ENCODE measurements around the gene SUSD4. TPM values are rescaled to one million over a fixed set of nuclear protein-coding genes. Genes with fewer than 3 reads are reported as not detected.
"Not testable (repeated sequence)": the region's sequence is repeated elsewhere in the genome, so short reads cannot be mapped to it uniquely, and the experiment has no call there.

Gene SUSD4
- total RNA-seq, 1 donor from 2014 or later, result 0.17 TPM

DNA sequence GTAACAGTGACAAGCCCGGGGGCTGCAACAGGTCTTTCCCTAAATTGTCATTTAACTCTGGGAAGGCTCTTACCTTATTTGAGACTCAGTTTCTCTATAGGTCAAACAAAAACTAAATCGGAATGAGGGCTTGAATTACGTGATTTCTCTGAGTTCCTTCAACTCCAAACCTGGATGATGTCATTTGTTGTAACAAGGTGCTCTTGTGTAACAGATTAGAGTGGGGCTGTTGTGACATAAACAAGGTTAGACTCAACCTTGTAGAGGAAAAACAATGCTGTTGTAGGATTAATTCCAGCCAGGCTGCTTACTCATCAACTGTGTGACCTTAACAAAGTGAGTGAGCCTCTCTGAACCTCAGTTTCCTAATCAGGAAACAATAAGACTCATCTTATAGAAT, 74.4 kb downstream of the SUSD4 start:
- no peak for DNase-seq

DNA sequence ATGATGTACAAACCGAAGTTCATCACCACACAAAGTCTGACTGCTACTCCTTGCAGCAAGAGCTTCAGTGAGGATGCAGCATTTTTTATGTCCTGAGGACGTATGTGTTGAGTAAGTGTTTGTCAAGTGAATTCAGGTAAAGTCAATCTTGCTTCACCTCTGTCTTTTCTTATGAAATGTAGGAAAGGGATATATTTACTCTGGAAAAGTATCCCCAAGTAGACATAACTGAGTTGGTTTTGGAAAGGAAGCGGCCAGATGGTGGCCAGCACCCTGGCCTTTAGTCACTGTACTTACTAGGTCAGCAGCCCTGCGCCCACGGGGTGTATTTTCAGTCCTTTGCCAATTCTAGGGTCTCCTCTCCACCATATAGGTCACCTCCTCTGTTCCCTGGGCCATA, 75.2 kb downstream of the SUSD4 start:
- DNase-seq, result no peak

- no peak for DNase-seq
Measured at GRCh38 chr1:223285452-223285851, 78.5 kb downstream of the SUSD4 start.

DNA sequence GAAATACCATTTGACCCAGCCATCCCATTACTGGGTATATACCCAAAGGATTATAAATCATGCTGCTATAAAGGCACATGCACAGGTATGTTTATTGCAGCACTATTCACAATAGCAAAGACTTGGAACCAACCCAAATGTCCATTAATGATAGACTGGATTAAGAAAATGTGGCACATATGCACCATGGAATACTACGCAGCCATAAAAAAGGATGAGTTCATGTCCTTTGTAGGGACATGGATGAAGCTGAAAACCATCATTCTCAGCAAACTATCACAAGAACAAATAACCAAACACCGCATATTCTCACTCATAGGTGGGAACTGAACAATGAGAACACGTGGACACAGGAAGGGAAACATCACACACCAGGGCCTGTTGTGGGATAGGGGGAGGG, 80.3 kb downstream of the SUSD4 start:
- DNase-seq, result not testable (repeated sequence)

GRCh38 chr1:223278311-223278710, 85.7 kb downstream of the SUSD4 start:
- not testable (repeated sequence) for DNase-seq

GRCh38 chr1:223276029-223276428, 87.9 kb downstream of the SUSD4 start:
- DNase-seq, result no peak

DNA sequence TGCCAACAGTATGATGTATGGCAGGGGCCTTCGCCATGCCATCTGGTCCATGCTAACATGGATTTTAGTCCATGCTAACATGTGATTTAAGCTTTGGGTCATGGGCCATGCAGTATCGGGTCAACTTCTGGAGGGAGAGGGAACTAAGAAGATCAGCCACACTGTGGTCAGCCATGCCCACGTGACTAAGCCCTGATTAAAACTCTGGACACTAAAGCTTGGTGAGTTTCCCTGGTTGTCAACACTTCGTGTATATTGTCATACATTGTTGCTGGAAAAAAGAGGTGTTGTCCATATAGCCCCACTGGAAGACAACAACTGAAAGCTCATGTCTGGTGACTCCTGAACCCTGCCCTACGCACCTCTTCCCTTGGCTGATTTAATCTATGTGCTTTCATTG, 90.5 kb downstream of the SUSD4 start:
- no peak for DNase-seq

GRCh38 chr1:223271085-223271781, 92.7 kb downstream of the SUSD4 start:
- no peak for DNase-seq

- DNase-seq, result no peak
Measured at GRCh38 chr1:223270155-223270554, 93.8 kb downstream of the SUSD4 start.

- no peak for DNase-seq
Measured at GRCh38 chr1:223269006-223269405, 95.0 kb downstream of the SUSD4 start.

DNA sequence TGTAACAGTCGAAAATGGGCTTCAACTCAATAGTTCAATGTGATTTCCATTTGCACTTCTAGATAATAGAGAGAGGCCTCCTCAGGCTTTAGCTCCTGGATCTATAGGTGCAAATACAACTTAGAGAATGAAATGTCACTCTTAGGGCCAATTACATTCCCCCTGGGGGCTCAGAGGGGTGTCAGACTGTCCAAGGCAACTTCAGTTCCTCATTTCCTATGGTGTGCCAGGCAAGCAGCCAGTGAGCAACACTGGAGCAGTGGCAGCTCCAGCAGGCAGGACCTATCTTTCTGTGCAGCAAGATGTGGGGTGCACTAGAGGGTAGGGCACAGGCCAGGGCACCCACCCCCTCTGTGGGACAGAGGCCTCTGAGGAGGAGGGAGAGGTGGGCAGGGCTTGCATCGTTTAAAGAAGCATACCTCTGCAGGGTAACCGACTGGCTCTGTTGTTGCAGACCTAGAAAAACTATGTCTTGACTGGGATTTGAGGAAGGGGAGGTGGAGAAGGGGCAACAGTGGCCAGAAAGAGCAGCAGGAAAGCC, 97.3 kb downstream of the SUSD4 start:
- no peak for DNase-seq

DNA sequence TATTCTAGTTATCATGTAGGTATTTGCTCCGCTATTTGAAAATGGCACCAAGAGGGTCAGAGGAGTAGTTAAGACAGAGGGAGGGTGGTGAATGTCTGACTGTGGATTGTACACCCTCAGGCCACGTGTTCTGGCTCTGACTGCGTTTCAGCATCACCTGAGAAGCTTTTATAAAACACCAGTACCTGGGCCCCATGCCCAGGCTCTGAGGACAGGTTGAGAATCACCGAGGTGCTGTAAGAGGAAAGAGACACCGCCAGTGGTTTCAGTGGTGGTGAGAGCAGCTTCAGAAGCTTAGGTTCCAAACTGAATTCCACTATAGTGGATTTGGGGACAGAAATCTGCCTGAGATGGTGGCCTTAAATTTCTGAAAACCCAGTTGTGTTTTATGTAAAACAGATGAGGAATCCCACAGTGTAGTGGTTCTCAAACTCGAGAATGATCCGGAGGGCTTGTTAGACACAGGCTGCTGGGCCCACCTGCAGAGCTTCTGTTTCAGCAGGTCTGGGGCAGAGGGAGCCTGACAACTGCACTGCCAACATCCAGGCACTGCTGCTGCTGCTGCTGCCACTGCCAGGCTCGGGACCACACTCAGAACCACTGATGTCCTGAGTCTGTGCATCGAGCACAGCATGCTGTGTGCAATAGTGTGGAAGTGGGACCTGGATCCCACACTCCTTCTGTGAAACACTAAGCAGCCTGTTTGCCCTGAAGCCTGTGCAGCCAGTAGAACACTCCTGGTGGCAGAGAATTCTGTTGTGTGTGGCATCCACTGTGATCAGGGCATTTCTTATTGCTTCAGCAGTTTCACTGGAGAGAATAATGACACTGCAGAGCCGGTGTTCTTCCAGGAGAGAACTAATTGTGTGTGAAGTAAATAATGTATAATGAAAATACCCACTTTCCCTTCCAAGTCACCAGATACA, 98.7 kb downstream of the SUSD4 start:
- DNase-seq, result no peak

DNA sequence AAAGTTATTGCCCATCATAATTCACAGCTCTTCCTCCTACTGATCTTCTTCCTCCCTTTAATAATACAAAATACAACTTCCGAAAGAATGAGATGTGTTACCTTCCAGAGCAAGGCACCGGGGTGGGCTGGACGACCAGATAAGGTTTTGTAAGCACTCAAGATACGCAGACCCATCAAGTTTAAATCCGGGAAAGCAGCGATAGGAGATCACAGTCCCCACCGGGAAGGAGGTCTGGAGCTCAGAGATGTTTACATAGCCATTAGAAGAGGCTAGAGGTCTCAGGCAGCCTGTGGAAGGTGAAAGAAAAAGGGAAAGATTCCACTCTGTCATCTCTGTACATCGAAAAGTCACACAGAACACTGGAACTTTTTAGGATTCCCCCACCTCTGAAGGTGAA, 99.4 kb downstream of the SUSD4 start:
- no peak for DNase-seq

GRCh38 chr1:223261914-223262313, 102.1 kb downstream of the SUSD4 start:
- DNase-seq, result no peak

- no peak for DNase-seq
Measured at GRCh38 chr1:223260712-223261111, 103.3 kb downstream of the SUSD4 start.

- DNase-seq, result no peak
Measured at GRCh38 chr1:223259462-223259861, 104.5 kb downstream of the SUSD4 start.

GRCh38 chr1:223258751-223259198, 105.2 kb downstream of the SUSD4 start:
- DNase-seq, result no peak

- no peak for DNase-seq
Measured at GRCh38 chr1:223257856-223258550, 106.0 kb downstream of the SUSD4 start.

- DNase-seq, result no peak
Measured at GRCh38 chr1:223256034-223256433, 107.9 kb downstream of the SUSD4 start.

GRCh38 chr1:223253916-223254315, 110.1 kb downstream of the SUSD4 start:
- no peak for DNase-seq

- DNase-seq, result not testable (repeated sequence)
Measured at GRCh38 chr1:223251387-223251786, 112.6 kb downstream of the SUSD4 start.

- DNase-seq, result no peak
Measured at GRCh38 chr1:223250632-223251015, 113.4 kb downstream of the SUSD4 start.

All from dermis blood vessel endothelial cell (primary cell).